K562 (cell line): Measurements from ENCODE around the gene HOXA9. TPM values are rescaled to one million over a fixed set of nuclear protein-coding genes. Genes with fewer than 3 reads are reported as not detected.
A peak's percentile ranks its signal among the peaks of the same experiment; 100 is the strongest.

ENCODE experiments used
- AFF4 ChIP-seq: sonication (generic); formaldehyde crosslinking; IDR thresholded peaks from 2 replicates; pipeline ENCODE4 v1.8.0; 2023; ENCODE audit warnings: mild to moderate bottlenecking, missing genetic modification reagents
- BRF2 ChIP-seq: IDR thresholded peaks from 3 replicates; pipeline ENCODE4 v1.6.1; 2011; ENCODE audit warnings: borderline replicate concordance, mild to moderate bottlenecking; ENCODE audit not compliant: insufficient read length, insufficient read depth
- CTCF ChIP-seq, 3 experiments: IDR thresholded peaks in 2 of 3; conservative IDR thresholded peaks in 1 of 3; 2 replicates each; pipeline ENCODE4 v1.5.1; 2011 to 2012; ENCODE audit warnings: low read length in 3 of 3, mild to moderate bottlenecking in 3 of 3, control low read depth in 2 of 3, improper control_type of control experiment in 1 of 3, inconsistent platforms in 1 of 3, low read depth in 1 of 3, mixed read lengths in 1 of 3, moderate library complexity in 1 of 3; ENCODE audit not compliant: insufficient read depth in 2 of 3
- DEAF1 ChIP-seq: fragments of 450-650 bp; formaldehyde crosslinking; IDR thresholded peaks from 2 replicates; pipeline ENCODE4 v1.4.0; 2020; ENCODE audit warnings: mild to moderate bottlenecking, moderate library complexity
- MEIS2 ChIP-seq: fragments of 450-650 bp; IDR thresholded peaks from 2 replicates; pipeline ENCODE4 v1.6.1; 2014; ENCODE audit warnings: mild to moderate bottlenecking; ENCODE audit not compliant: partially characterized antibody
- SMARCC2 ChIP-seq: fragments of 450-650 bp; IDR thresholded peaks from 2 replicates; pipeline ENCODE4 v1.6.1; 2017; ENCODE audit warnings: antibody characterized with exemption, moderate library complexity, mild to moderate bottlenecking, low read depth
- ZBTB40 ChIP-seq, 2 experiments: fragments of 450-650 bp in 1 of 2; sonication (generic) in 1 of 2; formaldehyde crosslinking in 1 of 2; IDR thresholded peaks; 2 replicates each; pipeline versions ENCODE4 v1.7.1 to v1.9.0; 2016 to 2022; ENCODE audit warnings: inconsistent platforms in 1 of 2, mild to moderate bottlenecking in 1 of 2, missing genetic modification reagents in 1 of 2
- polyA plus RNA-seq, 8 experiments: library from polyadenylated mRNA; depleted of rRNA in 4 of 8; stranded (reverse) in 5 of 8; unstranded in 3 of 8; fragments of >200 nt; fragmentation: Nextera tagmentation in 2 of 8; fragmentation: Illumina TruSeq in 1 of 8; extraction: Ambion mirVana in 2 of 8; extraction: Trizol in 1 of 8; gene quantifications; 2 replicates each; pipeline versions ENCODE4 v1.2.1 to v1.2.3, GENCODE V29; 2011 to 2014; ENCODE audit warnings: inconsistent platforms in 1 of 8, missing spikeins in 1 of 8
- total RNA-seq, 7 experiments: library from RNA; depleted of rRNA in 6 of 7; stranded (reverse); fragments of >200 nt in 6 of 7; fragmentation: Illumina TruSeq in 2 of 7; extraction: Trizol in 2 of 7; gene quantifications; 2 replicates each; pipeline versions ENCODE4 v1.2.1 to v1.2.3, GENCODE V29; 2011 to 2021; ENCODE audit warnings: low replicate concordance in 1 of 7

HOXA9 gene
- total and polyA plus RNA-seq, 9 of the 15 experiments (the other 6 are each of a cell fraction or from before 2014, with no cell fraction given): not detected

GRCh38 chr7:27196287-27196767 lies 31.0 kb upstream of the HOXA9 start (continued):
- no peak for TF ChIP-seq AFF4 (CRISPR knock-in tag)
- TF ChIP-seq CTCF (IDR thresholded peaks at IDR 0.05 in 2 of 3, conservative IDR thresholded peaks at IDR 0.05 in 1 of 3; ENCODE audit: insufficient read depth in 2 of 3, low read depth in 1 of 3, low read length in 3 of 3): peak; percentile 66 to 84 (median 76)
- TF ChIP-seq SMARCC2: no peak
- peak; percentile 77; the same call in 1 of the 2 replicates for TF ChIP-seq DEAF1 (CRISPR knock-in tag)
- TF ChIP-seq BRF2: no peak
- no peak for TF ChIP-seq ZBTB40 (IDR thresholded peaks at IDR 0.05)
- no peak for TF ChIP-seq ZBTB40 (CRISPR knock-in tag; IDR thresholded peaks at IDR 0.05)
- peak; percentile 43 for TF ChIP-seq MEIS2
